ENCODE results near the gene CORO1C.

Gene CORO1C

GRCh38 chr12:108642269-108642870, 88.9 kb downstream of the CORO1C start:
- no peak overlapping the region for H3K4me3 ChIP-seq (ENCODE audit: low read depth, low read length)
- TF ChIP-seq, protein P1, sequence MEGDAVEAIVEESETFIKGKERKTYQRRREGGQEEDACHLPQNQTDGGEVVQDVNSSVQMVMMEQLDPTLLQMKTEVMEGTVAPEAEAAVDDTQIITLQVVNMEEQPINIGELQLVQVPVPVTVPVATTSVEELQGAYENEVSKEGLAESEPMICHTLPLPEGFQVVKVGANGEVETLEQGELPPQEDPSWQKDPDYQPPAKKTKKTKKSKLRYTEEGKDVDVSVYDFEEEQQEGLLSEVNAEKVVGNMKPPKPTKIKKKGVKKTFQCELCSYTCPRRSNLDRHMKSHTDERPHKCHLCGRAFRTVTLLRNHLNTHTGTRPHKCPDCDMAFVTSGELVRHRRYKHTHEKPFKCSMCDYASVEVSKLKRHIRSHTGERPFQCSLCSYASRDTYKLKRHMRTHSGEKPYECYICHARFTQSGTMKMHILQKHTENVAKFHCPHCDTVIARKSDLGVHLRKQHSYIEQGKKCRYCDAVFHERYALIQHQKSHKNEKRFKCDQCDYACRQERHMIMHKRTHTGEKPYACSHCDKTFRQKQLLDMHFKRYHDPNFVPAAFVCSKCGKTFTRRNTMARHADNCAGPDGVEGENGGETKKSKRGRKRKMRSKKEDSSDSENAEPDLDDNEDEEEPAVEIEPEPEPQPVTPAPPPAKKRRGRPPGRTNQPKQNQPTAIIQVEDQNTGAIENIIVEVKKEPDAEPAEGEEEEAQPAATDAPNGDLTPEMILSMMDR (IDR thresholded peaks at IDR 0.05; ENCODE audit: control insufficient read depth, extremely low read depth, insufficient read depth), result no peak
- DNase-seq (ENCODE audit: low read depth), result no peak

DNA sequence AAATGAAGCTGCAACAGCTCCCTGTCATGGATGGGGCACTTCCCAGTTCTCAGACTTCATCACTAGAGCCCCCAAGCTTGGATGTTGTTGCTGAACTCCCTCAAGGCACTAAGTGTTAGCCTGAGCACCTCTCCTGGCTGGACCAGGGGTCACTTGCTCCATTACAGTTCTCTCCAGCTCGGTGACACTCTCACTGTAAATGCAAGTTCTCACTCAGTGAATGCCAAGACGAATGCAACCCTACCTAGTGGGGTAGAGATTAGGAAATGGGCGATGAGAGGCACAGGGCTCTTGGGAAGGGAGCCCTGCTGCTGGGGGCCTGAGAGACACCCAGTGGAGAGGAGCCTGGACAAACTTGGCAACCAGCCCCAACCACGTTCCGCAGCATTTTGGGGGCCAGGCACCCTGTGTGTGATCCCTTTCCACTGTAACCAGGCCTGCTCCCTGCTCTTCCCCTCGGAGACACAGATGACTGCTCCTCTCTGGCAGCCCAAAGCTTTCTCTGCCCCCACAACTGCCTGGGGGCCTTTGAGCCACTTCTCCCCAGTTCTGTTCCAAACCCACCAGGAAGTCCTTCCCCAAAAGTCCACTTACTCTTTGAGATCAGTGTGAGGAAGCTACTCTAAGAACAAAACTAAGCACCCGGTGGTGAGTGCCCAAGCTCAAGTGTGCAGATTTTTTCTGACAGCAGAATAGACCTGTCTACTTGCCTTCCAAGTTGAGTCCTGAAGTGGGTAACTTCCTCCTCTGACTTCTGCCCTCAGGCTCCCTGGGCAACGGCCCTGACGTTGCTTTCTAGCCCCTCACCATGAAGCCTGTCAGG, 89.7 kb downstream of the CORO1C start:
- H3K4me3 ChIP-seq (ENCODE audit: low read depth, low read length), result no peak overlapping the region
- TF ChIP-seq, protein P1 (IDR thresholded peaks at IDR 0.05; ENCODE audit: control insufficient read depth, extremely low read depth, insufficient read depth), result no peak
- DNase-seq (ENCODE audit: low read depth), result no peak

- TF ChIP-seq, protein P1 (IDR thresholded peaks at IDR 0.05; ENCODE audit: control insufficient read depth, extremely low read depth, insufficient read depth), result no peak
- no peak overlapping the region for H3K4me3 ChIP-seq (ENCODE audit: low read depth, low read length)
- no peak for DNase-seq (ENCODE audit: low read depth)
Measured at GRCh38 chr12:108640802-108641445, 90.4 kb downstream of the CORO1C start.

- DNase-seq (ENCODE audit: low read depth), result no peak
- H3K4me3 ChIP-seq (ENCODE audit: low read depth, low read length), result no peak overlapping the region
- TF ChIP-seq, protein P1 (IDR thresholded peaks at IDR 0.05; ENCODE audit: control insufficient read depth, extremely low read depth, insufficient read depth), result no peak
Measured at GRCh38 chr12:108638997-108639822, 92.1 kb downstream of the CORO1C start.

DNA sequence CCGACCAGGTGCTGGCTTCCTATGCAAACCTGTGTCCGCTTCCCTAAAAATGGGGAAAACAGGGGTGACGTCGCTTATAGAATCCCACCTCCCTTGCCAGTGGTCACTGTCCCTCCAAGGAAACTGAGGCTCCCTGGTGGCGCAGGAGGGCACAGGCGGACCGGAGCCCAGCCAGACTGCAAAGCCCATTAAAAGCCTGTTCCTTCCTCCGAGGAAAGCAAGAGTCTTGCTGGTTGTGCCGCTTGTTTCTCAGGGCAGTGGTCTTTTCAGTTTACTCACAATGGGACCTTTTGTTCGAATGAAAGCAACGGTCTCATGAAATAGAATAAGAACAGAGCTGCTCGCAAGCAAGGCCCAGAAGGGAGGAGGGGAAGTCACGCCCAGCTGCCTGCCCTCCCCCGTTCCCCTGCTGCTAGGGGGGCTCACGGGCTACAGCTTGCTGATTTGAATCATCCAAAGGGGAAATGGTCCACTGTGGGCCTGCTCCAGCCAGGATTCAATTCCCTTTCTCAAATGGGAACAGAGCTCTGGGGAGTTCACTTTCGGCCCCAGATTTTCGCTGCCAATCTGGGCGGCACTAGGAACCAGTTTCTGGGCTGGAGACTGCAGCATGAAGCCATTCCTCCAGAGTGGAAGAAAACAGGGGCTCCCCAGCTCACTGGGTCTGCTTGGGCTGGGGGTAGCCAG, 93.0 kb downstream of the CORO1C start:
- H3K4me3 ChIP-seq (ENCODE audit: low read depth, low read length), result no peak overlapping the region
- DNase-seq (ENCODE audit: low read depth), result no peak
- TF ChIP-seq, protein P1 (IDR thresholded peaks at IDR 0.05; ENCODE audit: control insufficient read depth, extremely low read depth, insufficient read depth), result no peak

All from LNCaP clone FGC (cell line).